PFSK-1 (cell line): ENCODE results near the gene FBXO8.

ENCODE experiments used
- FOXP2 ChIP-seq: optimal IDR thresholded peaks from 2 replicates; pipeline ENCODE3; 2011; ENCODE audit warnings: borderline replicate concordance, control low read depth, inconsistent platforms; ENCODE audit not compliant: insufficient read depth; ENCODE audit errors: extremely low read length, extremely low read depth
- POLR2AphosphoS5 ChIP-seq: IDR thresholded peaks from 2 replicates; pipeline ENCODE4 v1.6.1; 2012; ENCODE audit warnings: low read depth, mild to moderate bottlenecking, control low read depth, low read length, moderate library complexity
- SIN3A ChIP-seq: IDR thresholded peaks from 2 replicates; pipeline ENCODE4 v1.6.1; 2012; ENCODE audit warnings: mild to moderate bottlenecking, low read length, moderate library complexity, borderline replicate concordance; ENCODE audit not compliant: insufficient read depth
- TAF1 ChIP-seq: IDR thresholded peaks from 2 replicates; pipeline ENCODE4 v1.6.1; 2012; ENCODE audit warnings: low read length, control low read depth, borderline replicate concordance; ENCODE audit not compliant: insufficient read depth
- TF ChIP-seq, protein P1 (sequence below), 2 experiments: IDR thresholded peaks; 2 replicates each; pipeline versions ENCODE4 v1.6.1 to v1.8.0; 2011 to 2012; ENCODE audit warnings: low read depth in 2 of 2, low read length in 2 of 2, control low read depth in 1 of 2, inconsistent platforms in 1 of 2, mild to moderate bottlenecking in 1 of 2, moderate library complexity in 1 of 2; ENCODE audit not compliant: insufficient read depth in 1 of 2

FBXO8 gene

DNA sequence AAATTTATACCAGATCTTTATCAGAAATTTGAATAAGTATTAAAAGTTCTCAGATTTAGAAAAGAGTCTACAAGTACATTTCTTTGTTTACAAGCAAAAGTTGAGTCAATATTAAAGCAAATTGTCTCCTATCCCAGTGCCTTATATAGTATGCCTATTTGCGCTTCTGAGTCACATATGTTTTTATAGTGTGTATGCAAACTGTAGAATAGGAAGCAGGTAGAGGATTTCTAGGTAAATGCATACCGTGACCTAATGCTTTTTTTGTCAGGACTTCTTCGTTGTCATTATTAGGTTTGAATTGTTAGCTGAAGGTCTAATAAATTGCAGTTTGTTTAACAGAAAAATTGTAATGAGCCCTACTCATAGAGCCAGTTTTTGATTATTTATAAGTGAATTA, 22.5 kb upstream of the FBXO8 start:
- no peak for TF ChIP-seq FOXP2

DNA sequence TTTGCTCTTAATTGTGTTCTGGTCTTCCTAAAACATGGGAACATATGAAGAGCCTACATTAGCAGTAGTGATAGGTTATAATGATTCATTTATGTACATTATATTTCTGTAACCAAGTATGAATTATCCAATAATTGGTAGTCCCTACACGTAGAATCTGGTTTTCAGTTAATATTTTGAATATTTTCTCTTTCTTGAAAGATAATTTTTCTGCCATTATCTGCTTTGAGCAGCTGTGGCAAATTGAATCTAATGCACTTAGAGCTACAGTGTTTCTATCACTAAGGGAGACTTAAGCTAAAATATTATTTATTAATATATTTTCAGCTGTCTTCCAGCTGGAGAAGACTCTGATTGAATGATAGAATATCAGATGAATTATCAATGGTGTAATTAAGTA, 21.2 kb upstream of the FBXO8 start:
- TF ChIP-seq TAF1 (no peak), SIN3A (no peak), FOXP2 (no peak), POLR2AphosphoS5 (no peak)
- TF ChIP-seq, protein P1, sequence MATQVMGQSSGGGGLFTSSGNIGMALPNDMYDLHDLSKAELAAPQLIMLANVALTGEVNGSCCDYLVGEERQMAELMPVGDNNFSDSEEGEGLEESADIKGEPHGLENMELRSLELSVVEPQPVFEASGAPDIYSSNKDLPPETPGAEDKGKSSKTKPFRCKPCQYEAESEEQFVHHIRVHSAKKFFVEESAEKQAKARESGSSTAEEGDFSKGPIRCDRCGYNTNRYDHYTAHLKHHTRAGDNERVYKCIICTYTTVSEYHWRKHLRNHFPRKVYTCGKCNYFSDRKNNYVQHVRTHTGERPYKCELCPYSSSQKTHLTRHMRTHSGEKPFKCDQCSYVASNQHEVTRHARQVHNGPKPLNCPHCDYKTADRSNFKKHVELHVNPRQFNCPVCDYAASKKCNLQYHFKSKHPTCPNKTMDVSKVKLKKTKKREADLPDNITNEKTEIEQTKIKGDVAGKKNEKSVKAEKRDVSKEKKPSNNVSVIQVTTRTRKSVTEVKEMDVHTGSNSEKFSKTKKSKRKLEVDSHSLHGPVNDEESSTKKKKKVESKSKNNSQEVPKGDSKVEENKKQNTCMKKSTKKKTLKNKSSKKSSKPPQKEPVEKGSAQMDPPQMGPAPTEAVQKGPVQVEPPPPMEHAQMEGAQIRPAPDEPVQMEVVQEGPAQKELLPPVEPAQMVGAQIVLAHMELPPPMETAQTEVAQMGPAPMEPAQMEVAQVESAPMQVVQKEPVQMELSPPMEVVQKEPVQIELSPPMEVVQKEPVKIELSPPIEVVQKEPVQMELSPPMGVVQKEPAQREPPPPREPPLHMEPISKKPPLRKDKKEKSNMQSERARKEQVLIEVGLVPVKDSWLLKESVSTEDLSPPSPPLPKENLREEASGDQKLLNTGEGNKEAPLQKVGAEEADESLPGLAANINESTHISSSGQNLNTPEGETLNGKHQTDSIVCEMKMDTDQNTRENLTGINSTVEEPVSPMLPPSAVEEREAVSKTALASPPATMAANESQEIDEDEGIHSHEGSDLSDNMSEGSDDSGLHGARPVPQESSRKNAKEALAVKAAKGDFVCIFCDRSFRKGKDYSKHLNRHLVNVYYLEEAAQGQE (IDR thresholded peaks at IDR 0.05; ENCODE audit: insufficient read depth in 1 of 2, low read depth in 2 of 2, low read length in 2 of 2), result no peak

DNA sequence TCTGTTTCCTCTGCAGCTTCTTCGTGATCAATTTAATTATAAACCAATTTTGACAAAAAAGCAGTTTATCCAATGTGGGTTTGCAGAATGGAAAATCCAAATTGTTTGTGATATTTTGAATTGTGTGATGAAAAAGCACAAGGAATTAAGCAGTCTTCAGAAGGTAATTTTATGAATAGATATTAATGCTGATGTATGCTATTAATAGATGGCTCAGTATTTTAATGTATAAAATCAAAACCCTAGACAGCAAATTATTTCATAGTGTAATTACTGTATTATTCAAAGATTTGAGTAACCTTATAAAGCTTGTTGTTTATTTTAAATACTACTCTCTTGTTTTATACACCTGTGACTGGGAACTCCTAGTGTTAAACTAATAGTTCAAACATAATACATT, 20.2 kb upstream of the FBXO8 start:
- no peak for TF ChIP-seq TAF1
- TF ChIP-seq, protein P1 (IDR thresholded peaks at IDR 0.05; ENCODE audit: insufficient read depth in 1 of 2, low read depth in 2 of 2, low read length in 2 of 2), result no peak
- TF ChIP-seq FOXP2, result no peak
- no peak for TF ChIP-seq POLR2AphosphoS5
- no peak for TF ChIP-seq SIN3A

DNA sequence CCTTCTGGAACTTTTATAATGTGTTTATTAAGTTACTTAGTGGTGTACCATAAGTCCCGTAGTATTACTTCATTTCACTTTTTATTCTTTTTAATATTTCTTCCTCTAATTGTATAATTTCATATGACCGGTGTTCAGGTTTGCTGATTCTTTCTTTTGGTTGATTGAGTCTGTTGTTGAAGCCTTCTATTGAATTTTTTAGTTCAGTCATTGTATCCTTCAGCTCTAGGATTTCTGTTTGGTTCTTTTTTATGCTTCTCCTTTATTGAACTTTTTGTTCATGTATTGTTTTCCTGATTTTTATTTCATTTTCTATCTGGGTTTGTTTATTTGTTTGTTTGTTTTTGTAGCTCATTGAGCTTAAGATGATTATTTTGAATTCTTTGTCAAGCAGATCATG, 9.0 kb upstream of the FBXO8 start:
- TF ChIP-seq FOXP2, result no peak
- TF ChIP-seq POLR2AphosphoS5, result no peak
- no peak for TF ChIP-seq SIN3A
- no peak for TF ChIP-seq TAF1
- TF ChIP-seq, protein P1 (IDR thresholded peaks at IDR 0.05; ENCODE audit: insufficient read depth in 1 of 2, low read depth in 2 of 2, low read length in 2 of 2), result no peak

DNA sequence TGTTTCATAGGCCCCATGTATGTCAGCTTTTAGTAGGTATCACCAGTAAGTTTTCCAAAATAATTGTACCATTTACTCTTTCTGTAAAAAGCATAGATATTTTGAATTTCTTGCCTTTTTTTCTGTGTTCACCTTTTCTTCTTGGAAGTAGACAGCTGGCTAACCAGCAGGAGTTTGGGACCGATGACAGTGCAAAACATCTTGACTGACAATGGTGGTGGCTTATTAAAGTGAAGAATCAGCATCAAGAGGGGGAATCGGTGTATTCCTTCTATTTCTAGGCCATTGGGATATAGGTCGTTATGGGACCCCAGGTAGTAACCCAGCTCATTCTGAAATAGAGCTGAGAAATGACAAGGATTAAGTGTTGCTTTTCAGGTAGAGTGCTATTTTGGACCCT, 3.4 kb upstream of the FBXO8 start:
- no peak for TF ChIP-seq TAF1
- TF ChIP-seq POLR2AphosphoS5, result no peak
- TF ChIP-seq, protein P1 (IDR thresholded peaks at IDR 0.05; ENCODE audit: insufficient read depth in 1 of 2, low read depth in 2 of 2, low read length in 2 of 2), result no peak
- no peak for TF ChIP-seq FOXP2
- TF ChIP-seq SIN3A, result no peak
